HG02943 (cell line): ENCODE data around the gene TYMS.
"Not testable (repeated sequence)": the region's sequence is repeated elsewhere in the genome, so short reads cannot be mapped to it uniquely, and the experiment has no call there.

ENCODE experiments used
- ATAC-seq: cut with Tn5 transposase; IDR thresholded peaks from one replicate; pipeline ENCODE4 v1.9.1; 2021; ENCODE audit warnings: mild to moderate bottlenecking, low read depth, moderate library complexity; ENCODE audit not compliant: unreplicated experiment

TYMS gene

DNA sequence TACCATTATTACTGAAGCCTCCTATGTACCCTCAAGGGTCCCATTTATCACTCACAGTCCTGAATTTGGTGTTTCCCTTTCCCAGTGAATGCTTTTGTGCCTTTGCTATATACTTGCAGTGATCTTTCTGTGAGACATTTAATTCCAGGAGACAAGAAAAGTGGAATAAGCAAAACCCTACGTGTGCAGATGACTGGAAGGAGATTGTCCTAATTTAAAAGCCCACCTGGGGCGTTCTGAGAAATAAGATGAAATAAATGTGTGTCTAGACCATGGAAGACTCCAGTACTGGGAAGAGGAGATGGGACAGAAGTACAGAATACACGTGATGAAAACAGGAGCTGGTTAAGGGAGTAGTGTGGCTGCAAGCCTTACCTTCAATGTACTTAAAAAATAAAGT, 19.3 kb downstream of the TYMS start:
- ATAC-seq: no peak

- no peak for ATAC-seq
Measured at GRCh38 chr18:677145-677544, 19.7 kb downstream of the TYMS start.

DNA sequence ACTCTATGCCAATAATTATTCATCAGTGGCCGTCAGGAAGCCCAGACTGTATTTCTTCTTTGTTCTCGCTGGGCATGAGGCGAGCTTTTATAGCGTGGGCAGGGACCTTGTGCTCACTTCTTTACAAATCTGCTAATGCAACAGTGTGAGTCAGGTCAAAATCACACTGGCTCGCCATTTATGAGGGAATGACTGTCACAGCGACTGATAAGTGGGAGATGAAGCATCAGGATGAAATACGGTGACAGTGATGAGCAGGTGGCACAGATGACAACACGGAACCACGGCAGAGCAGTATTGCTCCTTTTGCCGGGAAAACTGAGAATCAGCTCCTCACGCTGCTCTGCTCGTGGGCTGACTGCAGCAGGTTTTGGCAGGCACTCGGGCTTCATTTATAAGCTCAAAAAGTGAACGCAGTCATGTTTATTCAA, 20.5 kb downstream of the TYMS start:
- ATAC-seq: no peak

DNA sequence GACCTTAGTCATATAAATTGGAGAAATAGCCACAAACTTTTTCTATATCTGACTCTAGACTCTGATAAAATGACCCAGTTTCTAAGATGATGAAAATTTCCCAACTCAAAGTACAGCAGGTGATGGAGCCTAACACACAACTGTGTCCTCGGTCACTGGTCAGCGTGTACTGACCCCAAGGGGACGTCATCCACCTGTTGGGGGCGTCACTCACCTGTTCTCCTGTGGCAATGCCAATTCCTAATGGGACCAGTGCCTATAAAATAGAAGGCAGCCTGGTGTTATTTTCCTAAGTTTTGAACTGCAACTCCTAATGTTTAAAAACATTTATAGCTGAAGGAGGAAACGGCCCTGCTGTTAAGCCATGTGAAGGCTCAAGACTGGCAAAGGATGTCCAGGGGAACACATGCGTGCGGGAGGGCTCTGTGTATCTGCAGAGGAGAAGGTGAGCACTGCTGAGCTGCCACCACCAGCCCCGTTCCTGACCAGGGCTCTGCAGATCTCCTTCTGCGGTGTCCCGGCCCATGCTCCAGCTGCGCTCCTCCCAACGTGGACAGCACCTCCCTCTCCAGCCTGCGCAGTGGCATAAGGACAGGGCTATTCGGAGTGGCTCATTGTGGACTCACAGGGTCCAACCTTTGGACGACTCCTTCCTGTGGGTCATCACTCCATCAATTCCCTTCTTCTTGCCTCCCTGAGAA, 21.2 kb downstream of the TYMS start:
- ATAC-seq: no peak

DNA sequence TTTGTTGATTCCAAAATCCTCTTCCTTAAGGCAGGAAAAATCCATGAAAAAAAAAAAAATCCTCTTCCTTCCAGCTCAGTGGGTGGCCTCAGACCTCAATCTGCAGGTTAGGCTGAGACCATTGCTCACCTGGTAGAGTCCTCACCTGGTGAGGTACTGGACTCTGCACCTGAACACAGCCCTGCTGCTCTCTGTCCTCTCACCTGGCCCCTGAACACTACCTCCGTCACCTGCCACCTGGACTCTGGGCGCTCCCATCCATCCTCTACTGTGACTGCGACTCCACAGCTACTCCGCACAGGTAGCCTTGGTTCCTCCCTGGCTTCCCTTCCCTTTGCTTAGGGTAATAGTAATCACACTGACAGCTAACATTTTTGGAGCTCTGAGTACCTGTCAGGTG, 22.1 kb downstream of the TYMS start:
- no peak for ATAC-seq

- no peak for ATAC-seq
Measured at GRCh38 chr18:680392-680791, 22.9 kb downstream of the TYMS start.

- no peak for ATAC-seq
Measured at GRCh38 chr18:681985-682384, 24.5 kb downstream of the TYMS start.

DNA sequence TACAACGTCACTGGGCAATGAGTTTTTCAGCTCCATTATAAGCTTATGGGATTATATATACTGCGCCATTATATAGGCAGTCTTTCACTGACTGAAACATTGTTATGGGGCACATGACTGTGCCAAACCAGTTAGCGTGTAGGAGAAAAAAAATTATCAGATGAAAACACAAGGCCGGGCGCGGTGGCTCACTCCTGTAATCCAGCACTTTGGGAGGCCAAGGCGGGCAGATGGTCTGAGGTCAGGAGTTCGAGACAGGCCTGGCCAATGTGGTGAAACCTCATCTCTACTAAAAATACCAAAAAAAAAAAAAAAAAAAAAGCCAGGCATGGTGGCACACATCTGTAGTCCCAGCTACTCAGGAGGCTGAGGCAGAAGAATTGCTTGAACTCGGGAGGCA, 25.0 kb downstream of the TYMS start:
- ATAC-seq: not testable (repeated sequence)

DNA sequence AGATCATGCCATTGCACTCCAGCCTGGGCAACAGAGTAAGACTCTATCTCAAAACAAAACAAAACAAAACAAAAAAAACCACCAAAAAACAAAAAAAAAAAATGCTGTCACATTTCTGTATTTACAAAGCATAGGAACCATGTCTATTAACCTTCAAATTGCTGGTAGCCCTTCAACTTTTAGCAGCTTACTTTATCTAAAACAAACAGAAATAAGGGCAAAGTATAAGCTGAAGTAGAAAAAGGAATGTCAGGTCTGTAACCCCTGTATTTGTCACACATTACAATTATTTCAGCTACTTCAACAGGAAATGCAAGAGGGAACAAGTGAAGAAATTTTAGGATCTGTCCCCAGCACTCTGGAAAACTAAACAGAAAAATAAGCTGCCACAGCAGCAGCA, 25.4 kb downstream of the TYMS start:
- no peak for ATAC-seq

DNA sequence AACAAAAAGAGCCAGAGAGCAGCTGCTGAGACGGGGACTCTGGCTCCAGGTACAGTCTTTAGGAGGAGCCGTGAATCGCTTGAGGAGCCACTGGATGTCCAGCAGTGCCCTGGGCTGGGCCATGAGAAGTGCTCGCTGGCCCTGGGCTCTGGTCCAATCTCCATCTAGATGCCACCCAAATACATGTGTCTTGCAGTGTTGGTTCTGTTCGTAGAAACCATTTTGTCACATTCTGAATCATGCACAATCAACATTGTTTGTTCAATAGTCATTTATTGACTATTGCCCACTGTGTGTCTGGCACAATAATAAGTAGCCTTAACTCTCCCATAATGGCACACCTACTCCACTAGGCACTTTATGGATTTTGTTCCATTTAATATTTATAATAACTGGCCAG, 26.1 kb downstream of the TYMS start:
- ATAC-seq: no peak

DNA sequence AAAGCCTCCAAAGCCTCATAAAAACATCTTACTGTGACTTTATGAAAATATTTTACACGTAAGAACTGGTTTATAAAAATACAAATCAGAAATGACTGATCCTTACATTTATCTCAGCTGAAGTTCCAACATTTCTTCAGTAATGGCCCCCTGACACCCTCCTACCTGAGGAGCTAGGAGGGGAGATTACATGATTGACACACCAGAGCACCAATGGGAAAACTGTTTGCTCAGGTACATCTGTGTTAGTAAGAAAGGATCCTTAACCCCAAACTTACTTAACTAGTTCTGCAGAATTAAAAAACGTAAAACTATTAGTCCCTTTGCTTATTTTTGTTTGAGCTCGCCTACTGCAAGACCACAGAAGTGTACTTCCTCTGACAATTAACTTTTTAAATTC, 28.0 kb downstream of the TYMS start:
- ATAC-seq: no peak

- ATAC-seq: no peak
Measured at GRCh38 chr18:686339-687111, 29.1 kb downstream of the TYMS start.

- no peak for ATAC-seq
Measured at GRCh38 chr18:688323-688722, 30.9 kb downstream of the TYMS start.

DNA sequence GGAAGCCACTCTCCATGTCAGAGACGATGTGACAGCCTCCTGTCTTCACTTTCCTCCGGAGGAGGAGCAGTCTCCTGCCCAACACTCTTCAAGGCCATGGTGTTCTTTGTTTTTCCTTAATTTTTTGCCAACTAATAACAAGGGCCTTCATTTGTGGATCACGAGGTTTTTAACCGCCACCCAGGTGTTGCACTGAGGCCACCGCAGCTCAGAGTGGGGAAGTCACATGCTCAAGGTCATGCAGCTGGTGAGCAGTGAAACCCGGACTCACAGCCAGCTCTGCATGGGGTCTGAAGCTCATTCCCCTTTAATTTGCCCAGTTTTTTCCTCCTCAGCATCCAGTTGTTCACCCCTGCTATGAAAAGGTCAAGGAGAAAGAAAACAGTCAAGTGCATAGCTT, 35.4 kb downstream of the TYMS start:
- no peak for ATAC-seq

DNA sequence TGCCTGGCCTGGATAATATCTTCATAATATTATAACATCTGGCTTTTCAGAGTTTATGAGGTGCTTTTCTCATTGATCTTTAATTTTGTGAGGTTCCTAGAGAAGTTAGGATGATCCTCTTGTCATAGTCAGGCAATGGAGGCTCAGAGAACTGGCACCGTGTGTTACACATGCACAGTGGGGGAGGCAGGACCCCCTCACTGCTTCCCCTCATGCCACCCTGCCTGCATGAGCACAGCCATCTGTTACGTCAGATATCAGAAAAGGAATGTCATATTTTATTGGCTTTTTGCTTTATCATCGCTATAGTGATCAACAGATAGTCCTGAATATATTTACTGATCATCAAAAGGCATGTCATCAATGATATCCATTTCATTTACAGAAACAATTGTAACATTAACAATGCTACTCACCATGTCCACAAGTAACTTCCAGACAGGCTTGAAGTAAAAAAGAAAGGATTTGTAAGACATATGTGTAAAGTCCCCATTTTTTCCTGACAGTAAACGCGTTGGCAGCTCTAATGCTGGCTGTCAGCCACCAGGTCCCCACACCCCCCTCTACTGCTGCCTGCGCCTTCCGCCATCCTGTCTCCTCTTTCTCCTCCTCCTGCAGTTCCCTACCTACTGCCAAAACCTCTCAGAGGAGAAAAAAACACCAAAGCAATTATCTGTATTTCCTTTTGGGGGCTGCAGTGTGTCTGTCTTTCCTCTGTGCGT, 36.2 kb downstream of the TYMS start:
- ATAC-seq: no peak

DNA sequence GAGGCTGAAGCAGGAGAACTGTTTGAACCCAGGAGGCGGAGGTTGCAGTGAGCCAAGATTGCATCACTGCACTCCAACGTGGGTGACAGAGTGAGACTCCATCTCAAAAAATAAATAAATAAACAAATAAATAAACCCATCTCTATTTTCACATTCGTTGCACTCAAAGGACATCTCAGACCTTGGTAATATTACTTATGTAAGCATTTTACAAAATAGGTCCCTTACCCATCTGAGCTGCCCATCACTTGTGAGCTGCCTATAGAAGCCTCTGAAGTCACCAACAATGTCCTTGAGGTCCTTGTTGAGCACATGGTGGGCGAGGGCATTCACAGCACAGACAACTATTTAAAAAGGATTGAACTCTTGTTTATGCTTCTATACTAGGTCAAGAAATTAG, 39.6 kb downstream of the TYMS start:
- no peak for ATAC-seq

DNA sequence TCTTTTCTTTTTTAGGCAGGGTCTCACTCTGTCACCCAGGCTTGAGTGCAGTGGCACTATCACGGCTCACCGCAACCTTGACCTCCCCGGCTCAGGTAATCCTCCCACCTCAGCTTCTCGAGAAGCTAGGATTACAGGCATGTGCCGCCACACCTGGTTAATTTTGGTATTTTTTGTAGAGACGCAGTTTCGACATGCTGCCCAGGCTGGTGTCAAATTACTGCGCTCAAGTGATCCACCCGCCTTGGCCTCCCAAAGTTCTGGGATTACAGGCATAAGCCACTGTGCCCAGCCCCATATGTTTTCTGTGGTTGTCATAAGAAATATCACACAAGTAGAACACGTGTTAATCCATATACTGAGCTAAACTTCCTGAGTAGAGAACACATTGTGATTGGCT, 40.3 kb downstream of the TYMS start:
- no peak for ATAC-seq

DNA sequence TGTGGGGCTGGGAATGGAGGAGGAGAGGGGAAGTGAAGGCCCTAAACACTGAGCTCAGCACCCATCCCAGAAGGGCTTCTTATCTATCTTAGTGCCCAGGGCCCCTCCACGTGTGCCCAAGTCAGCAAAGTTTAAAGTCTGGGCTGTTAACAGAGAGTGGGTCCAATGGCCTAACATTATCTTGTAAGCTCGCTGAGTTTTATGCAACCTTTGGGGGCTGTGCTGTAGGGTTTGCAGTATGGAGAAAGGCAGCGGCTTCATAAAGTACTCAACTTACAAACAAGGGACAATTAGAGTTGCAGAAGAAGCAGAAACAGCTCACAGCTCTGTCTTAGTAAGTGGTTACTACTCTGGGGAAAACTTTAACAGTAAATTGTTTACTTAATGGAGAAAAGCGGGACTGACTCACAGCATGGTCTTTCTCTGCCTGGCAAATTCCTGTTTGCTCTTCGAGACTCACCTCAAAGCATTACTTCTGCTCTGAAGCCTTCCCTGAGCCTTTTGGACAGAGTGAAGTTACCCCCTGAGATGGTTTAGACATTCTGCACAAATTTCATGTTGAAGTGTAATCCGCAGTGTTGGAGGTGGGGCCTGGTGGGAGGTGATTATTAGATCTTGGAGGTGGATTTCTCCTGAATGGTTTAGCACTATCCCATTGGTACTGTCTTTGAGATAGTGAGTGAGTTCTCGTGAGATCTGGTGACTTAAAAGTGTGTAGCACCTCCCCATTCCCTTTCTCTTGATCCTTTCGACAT, 45.9 kb downstream of the TYMS start:
- no peak for ATAC-seq

GRCh38 chr18:706405-706804, 49.0 kb downstream of the TYMS start:
- no peak for ATAC-seq

- no peak for ATAC-seq
Measured at GRCh38 chr18:708096-708495, 50.6 kb downstream of the TYMS start.

DNA sequence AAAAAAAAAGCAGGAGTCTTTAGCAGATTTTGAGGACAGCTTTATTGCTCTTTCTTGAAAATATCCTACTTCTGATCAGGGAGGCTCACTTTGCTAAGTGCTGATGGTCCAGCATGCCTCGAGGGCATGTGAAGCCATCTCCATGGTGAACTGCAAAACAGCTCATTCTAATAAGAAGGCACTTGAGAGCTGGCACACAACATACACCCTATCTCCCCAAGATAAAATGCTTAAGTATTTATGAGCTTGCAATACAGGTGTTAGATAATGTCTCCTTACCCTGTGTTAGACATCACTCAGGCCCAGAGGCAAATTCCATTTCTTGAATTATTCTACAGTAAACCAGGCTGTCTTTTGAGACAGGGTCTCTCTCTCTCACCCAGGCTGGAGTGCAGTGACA, 52.3 kb downstream of the TYMS start:
- no peak for ATAC-seq
